ENCODE measurements around the gene MINK1. TPM values are rescaled to one million over a fixed set of nuclear protein-coding genes. Genes with fewer than 3 reads are reported as not detected.

MINK1 gene
- total and polyA plus RNA-seq, 2 of the 13 experiments (the other 11 are each of a cell fraction or from before 2014, with no cell fraction given), result 17.2 to 63.9 TPM

- TF ChIP-seq MLXIP (CRISPR knock-in tag; IDR thresholded peaks at IDR 0.05; ENCODE audit: borderline replicate concordance) (no peak), PLRG1 (conservative IDR thresholded peaks at IDR 0.05) (no peak), ZNF343 (CRISPR knock-in tag; IDR thresholded peaks at IDR 0.05) (no peak), KDM6A (CRISPR knock-in tag; IDR thresholded peaks at IDR 0.05; ENCODE audit: low read depth) (no peak), RFX3 (CRISPR knock-in tag; IDR thresholded peaks at IDR 0.05) (no peak)
These were observed 21.7 kb upstream of the MINK1 start (continued) for GRCh38 chr17:4811471-4811870.

- H3K9ac ChIP-seq (ENCODE audit: insufficient read depth, low read depth, low read length), result no peak overlapping the region
- ChIA-PET CTCF (ENCODE audit: low intra/inter-chr PET ratio, low total read pairs) (no interaction called here), POLR2A (no interaction called here)
- no peak overlapping the region for H3K4me3 ChIP-seq (replicated peaks in 1 of 3; ENCODE audit: insufficient read depth in 1 of 3, low read depth in 2 of 3, low read length in 3 of 3)
- intact Hi-C loops (cut with micrococcal nuclease; ENCODE audit: unreplicated experiment) (no loop called here), in situ Hi-C loops (cut with HindIII; ENCODE audit: extremely low pct_ligation_motif_present, low pct_unique_long_range_greater_than_20kb) (no loop called here)
- H3K4me2 ChIP-seq (ENCODE audit: low read depth, low read length), result no peak overlapping the region
- no peaks in the 10 kb centered on the region for H3K27me3 ChIP-seq (ENCODE audit: control insufficient read depth in 1 of 2, insufficient read depth in 2 of 2, low read length in 2 of 2)
- no peak overlapping the region for H2AFZ ChIP-seq (ENCODE audit: low read length)
- ATAC-seq (no peak), DNase-seq (ENCODE audit: low spot score) (no peak), FAIRE-seq (no peak)
- 90% methylated on average over 7 of the region's 7 CpGs for WGBS (ENCODE audit: low lambda C conversion rate)
- H3K79me2 ChIP-seq (ENCODE audit: insufficient read depth, low read length), result no peaks in the 10 kb centered on the region
- BruUV-seq (replicated peaks), result no TSS peak
- peaks cover 15 to 16% of the 10 kb centered on the region in 2 experiments; a peak in 4 of 5 replicates for H3K36me3 ChIP-seq (replicated peaks in 1 of 2; ENCODE audit: control insufficient read depth in 1 of 2, insufficient read depth in 2 of 2, low read length in 2 of 2)
- H4K20me1 ChIP-seq (ENCODE audit: insufficient read depth, low read length), result no peaks in the 10 kb centered on the region
- H3K27ac ChIP-seq (ENCODE audit: extremely low read length, insufficient read depth, low read length), result no peak overlapping the region
- no peaks in the 10 kb centered on the region for H3K9me3 ChIP-seq (ENCODE audit: low read length)
- peaks cover 22% of the 10 kb centered on the region for H3K4me1 ChIP-seq (ENCODE audit: insufficient read depth, low read length)
- TF ChIP-seq TOE1 (CRISPR knock-in tag; IDR thresholded peaks at IDR 0.05) (no peak), SAP130 (CRISPR knock-in tag; IDR thresholded peaks at IDR 0.05; ENCODE audit: low read depth) (no peak), ZNF749 (CRISPR knock-in tag; IDR thresholded peaks at IDR 0.05; ENCODE audit: borderline replicate concordance) (no peak), ZNF609 (CRISPR knock-in tag; IDR thresholded peaks at IDR 0.05; ENCODE audit: borderline replicate concordance) (no peak), MXD3 (CRISPR knock-in tag; IDR thresholded peaks at IDR 0.05) (no peak), CENPT (CRISPR knock-in tag; IDR thresholded peaks at IDR 0.05; ENCODE audit: low read depth) (no peak), NPAS2 (CRISPR knock-in tag; IDR thresholded peaks at IDR 0.05; ENCODE audit: borderline replicate concordance) (no peak), ZBTB7B (CRISPR knock-in tag; IDR thresholded peaks at IDR 0.05) (no peak), ZNF598 (CRISPR knock-in tag; IDR thresholded peaks at IDR 0.05; ENCODE audit: borderline replicate concordance) (no peak), ZC3H13 (CRISPR knock-in tag; IDR thresholded peaks at IDR 0.05) (no peak), ZNF282 (IDR thresholded peaks at IDR 0.05; ENCODE audit: partially characterized antibody) (no peak), ZFX (CRISPR knock-in tag; IDR thresholded peaks at IDR 0.05; ENCODE audit: low read depth) (no peak)
These were observed 20.4 kb upstream of the MINK1 start for GRCh38 chr17:4812690-4813089.
